Measurements from ENCODE around the gene VAV1. TPM values are rescaled to one million over a fixed set of nuclear protein-coding genes. Genes with fewer than 3 reads are reported as not detected.

Gene VAV1
- total and polyA plus RNA-seq, 9 of the 15 experiments (the other 6 are each of a cell fraction or from before 2014, with no cell fraction given) = 0.46 to 20.1 (median 11.1) TPM

DNA sequence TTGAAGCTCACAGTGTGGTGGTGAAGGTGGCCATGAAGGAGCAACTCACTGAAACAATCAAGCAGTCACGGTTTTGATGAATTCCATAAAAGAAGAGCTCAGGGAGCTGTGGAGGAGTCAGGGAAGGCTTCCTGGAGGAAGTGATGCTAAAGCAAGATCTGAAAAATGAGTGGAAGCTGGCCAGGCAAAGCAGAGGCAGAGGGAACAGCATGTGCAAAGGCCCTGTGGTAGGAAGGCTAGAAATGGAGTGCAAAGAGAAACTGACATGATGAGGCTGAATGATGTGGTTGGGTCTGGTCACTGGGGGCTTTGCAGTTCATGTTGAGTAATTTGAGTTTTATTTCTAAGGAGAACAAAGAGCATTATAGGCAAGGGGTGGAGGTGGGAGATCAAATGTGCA lies 121.8 kb downstream of the VAV1 start:
- TF ChIP-seq FUS (optimal IDR thresholded peaks at IDR 0.05; ENCODE audit: low read depth, low read length) (no peak), BCOR (IDR thresholded peaks at IDR 0.05) (peak; percentile 42; the same call in 1 of the 2 replicates), ZFP36 (IDR thresholded peaks at IDR 0.05; ENCODE audit: low read depth, low read length, partially characterized antibody) (peak; percentile 52), RBM25 (IDR thresholded peaks at IDR 0.05; ENCODE audit: low read depth, low read length, severe bottlenecking) (peak; percentile 57)
- no peak overlapping the region for H3K9ac ChIP-seq (ENCODE audit: insufficient read depth in 1 of 2, low read depth in 2 of 2, low read length in 2 of 2)
- H3K9me1 ChIP-seq (ENCODE audit: control insufficient read depth, insufficient read depth, low read length) = no peaks in the 10 kb centered on the region
- ChIA-PET POLR2A (no interaction called here), CTCF (ENCODE audit: low intra/inter-chr PET ratio) (no interaction called here)
- no peak for FAIRE-seq
- H3K9me3 ChIP-seq (replicated peaks; ENCODE audit: control insufficient read depth, insufficient read depth, low read depth, low read length) = no peaks in the 10 kb centered on the region
- 8% methylated on average over 1 of the region's 1 CpG for WGBS (ENCODE audit: insufficient coverage, low coverage, missing lambda C conversion rate)
- H3K4me3 ChIP-seq = no peak overlapping the region
- no peaks in the 10 kb centered on the region for H4K20me1 ChIP-seq (replicated peaks; ENCODE audit: control insufficient read depth, insufficient read depth, low read length)
- H3K4me1 ChIP-seq (replicated peaks in 1 of 2; ENCODE audit: control insufficient read depth in 2 of 2, insufficient read depth in 2 of 2, low read length in 2 of 2) = peaks cover 0 to 3% of the 10 kb centered on the region in 2 experiments; a peak in 2 of 5 replicates
- H3K79me2 ChIP-seq (ENCODE audit: control insufficient read depth, insufficient read depth, low read length) = no peaks in the 10 kb centered on the region
- no peak for DNase-seq (ENCODE audit: extremely low read depth in 1 of 4, low spot score in 3 of 4)
- intact Hi-C loops (cut with micrococcal nuclease) = no loop called here
- H3K4me2 ChIP-seq (ENCODE audit: insufficient read depth, low read length) = no peak overlapping the region
- no TSS peak for BruUV-seq (replicated peaks)
- no peaks in the 10 kb centered on the region for H3K36me3 ChIP-seq (ENCODE audit: control insufficient read depth, insufficient read depth, low read length)
- no peak overlapping the region for H3K27ac ChIP-seq (ENCODE audit: extremely low read depth, low read depth, low read length)
- ATAC-seq = no peak
- no peaks in the 10 kb centered on the region for H3K27me3 ChIP-seq (ENCODE audit: control insufficient read depth in 2 of 2, insufficient read depth in 2 of 2, low read length in 2 of 2)
- H2AFZ ChIP-seq (ENCODE audit: low read depth, low read length) = no peak overlapping the region
- in situ Hi-C loops (cut with MboI) = no loop called here

DNA sequence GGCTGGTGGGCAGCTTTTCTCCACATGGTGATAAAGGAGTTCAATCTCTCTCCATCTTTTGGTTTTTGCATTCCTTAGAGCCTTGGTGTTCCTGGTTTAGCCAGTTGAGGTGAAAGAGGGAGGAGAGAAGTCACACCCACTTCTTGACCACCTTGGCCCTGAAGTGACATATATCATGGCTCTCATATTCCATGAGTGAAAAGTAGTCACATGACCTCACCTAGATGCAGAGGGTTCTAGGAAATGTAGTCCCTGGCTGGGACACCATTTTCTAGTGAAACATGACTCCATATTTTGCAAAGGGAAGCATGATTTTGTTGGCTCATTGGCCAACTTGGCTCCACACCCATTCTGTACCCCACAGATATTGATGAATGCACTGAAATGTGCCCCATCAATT lies 130.9 kb downstream of the VAV1 start:
- Histone ChIP-seq H2AFZ (ENCODE audit: low read depth, low read length) (no peak overlapping the region), H3K9me3 (replicated peaks; ENCODE audit: control insufficient read depth, insufficient read depth, low read depth, low read length) (peaks cover 3% of the 10 kb centered on the region; the same call in 1 of the 2 replicates), H3K79me2 (ENCODE audit: control insufficient read depth, insufficient read depth, low read length) (no peaks in the 10 kb centered on the region), H3K27me3 (ENCODE audit: control insufficient read depth in 2 of 2, insufficient read depth in 2 of 2, low read length in 2 of 2) (no peaks in the 10 kb centered on the region), H3K9ac (ENCODE audit: insufficient read depth in 1 of 2, low read depth in 2 of 2, low read length in 2 of 2) (no peak overlapping the region), H3K36me3 (ENCODE audit: control insufficient read depth, insufficient read depth, low read length) (no peaks in the 10 kb centered on the region), H3K9me1 (ENCODE audit: control insufficient read depth, insufficient read depth, low read length) (no peaks in the 10 kb centered on the region), H3K4me3 (no peak overlapping the region), H3K27ac (ENCODE audit: extremely low read depth, low read depth, low read length) (no peak overlapping the region), H4K20me1 (replicated peaks; ENCODE audit: control insufficient read depth, insufficient read depth, low read length) (no peaks in the 10 kb centered on the region), H3K4me2 (ENCODE audit: insufficient read depth, low read length) (no peak overlapping the region), H3K4me1 (replicated peaks in 1 of 2; ENCODE audit: control insufficient read depth in 2 of 2, insufficient read depth in 2 of 2, low read length in 2 of 2) (no peaks in the 10 kb centered on the region)
- ATAC-seq (no peak), FAIRE-seq (no peak), DNase-seq (ENCODE audit: extremely low read depth in 1 of 4, low spot score in 3 of 4) (no peak)
- intact Hi-C loops (cut with micrococcal nuclease) (no loop called here), in situ Hi-C loops (cut with MboI) (no loop called here)
- POLR2A ChIA-PET = interaction anchor here (0.7 kb wide), 1 partner anchor 876 kb away, joined by 3 read pairs; no protein-coding TSS in a partner anchor
- CTCF ChIA-PET (ENCODE audit: low intra/inter-chr PET ratio) = no interaction called here
- no peak for TF ChIP-seq NCOA2 (IDR thresholded peaks at IDR 0.05; ENCODE audit: partially characterized antibody in 2 of 2)
- no peak for TF ChIP-seq RHOXF2B (CRISPR knock-in tag; conservative IDR thresholded peaks at IDR 0.05)
- TF ChIP-seq RAD51 (IDR thresholded peaks at IDR 0.05; ENCODE audit: borderline replicate concordance, low read depth) = 0 out of 2 replicates have a peak, but pooled peaks have one; percentile 13
- TF ChIP-seq RAD21 (CRISPR knock-in tag; conservative IDR thresholded peaks at IDR 0.05 in 1 of 2, IDR thresholded peaks at IDR 0.05 in 1 of 2) = no peak
- TF ChIP-seq SNRNP70 (optimal IDR thresholded peaks at IDR 0.05; ENCODE audit: low read depth, low read length) = no peak
- TF ChIP-seq PRMT5 (CRISPR knock-in tag; IDR thresholded peaks at IDR 0.05) = no peak
- no peak for TF ChIP-seq GABPB2 (CRISPR knock-in tag; conservative IDR thresholded peaks at IDR 0.05)
- TF ChIP-seq, protein P1, sequence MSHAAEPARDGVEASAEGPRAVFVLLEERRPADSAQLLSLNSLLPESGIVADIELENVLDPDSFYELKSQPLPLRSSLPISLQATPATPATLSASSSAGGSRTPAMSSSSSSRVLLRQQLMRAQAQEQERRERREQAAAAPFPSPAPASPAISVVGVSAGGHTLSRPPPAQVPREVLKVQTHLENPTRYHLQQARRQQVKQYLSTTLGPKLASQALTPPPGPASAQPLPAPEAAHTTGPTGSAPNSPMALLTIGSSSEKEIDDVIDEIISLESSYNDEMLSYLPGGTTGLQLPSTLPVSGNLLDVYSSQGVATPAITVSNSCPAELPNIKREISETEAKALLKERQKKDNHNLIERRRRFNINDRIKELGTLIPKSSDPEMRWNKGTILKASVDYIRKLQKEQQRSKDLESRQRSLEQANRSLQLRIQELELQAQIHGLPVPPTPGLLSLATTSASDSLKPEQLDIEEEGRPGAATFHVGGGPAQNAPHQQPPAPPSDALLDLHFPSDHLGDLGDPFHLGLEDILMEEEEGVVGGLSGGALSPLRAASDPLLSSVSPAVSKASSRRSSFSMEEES (CRISPR knock-in tag; IDR thresholded peaks at IDR 0.05) = peak; percentile 70
- TF ChIP-seq CAMTA2 (CRISPR knock-in tag; conservative IDR thresholded peaks at IDR 0.05) = no peak
- no peak for TF ChIP-seq ZNF766 (CRISPR knock-in tag; conservative IDR thresholded peaks at IDR 0.05)
- no TSS peak for BruUV-seq (replicated peaks)

Measured in K562 (cell line).